Activated CD4-positive, alpha-beta T cell treated with anti-CD3 and anti-CD28 coated beads, Interleukin-2, amount 10 ng/mL, durations not matched to agents 24 days and 14 days (primary cell): ENCODE results near the gene FAM193A. TPM values are rescaled to one million over a fixed set of nuclear protein-coding genes. Genes with fewer than 3 reads are reported as not detected.
A peak's percentile ranks its signal among the peaks of the same experiment; 100 is the strongest.
"Not testable (repeated sequence)": the region's sequence is repeated elsewhere in the genome, so short reads cannot be mapped to it uniquely, and the experiment has no call there.

Source experiments
- DNase-seq: peaks from one replicate; pipeline ENCODE4 v3.0.0; 2022
- H3K27ac Mint-ChIP-seq: one replicate; pipeline ENCODE4 v1.8.0; 2022; ENCODE audit warnings: mild to moderate bottlenecking, mixed read lengths
- H3K27me3 Mint-ChIP-seq: one replicate; pipeline ENCODE4 v1.8.0; 2022; ENCODE audit warnings: mixed read lengths
- H3K36me3 Mint-ChIP-seq: one replicate; pipeline ENCODE4 v1.8.0; 2022; ENCODE audit warnings: low read depth, mild to moderate bottlenecking, mixed read lengths
- H3K4me1 Mint-ChIP-seq: one replicate; pipeline ENCODE4 v1.8.0; 2021; ENCODE audit warnings: mixed read lengths
- H3K4me3 Mint-ChIP-seq: one replicate; pipeline ENCODE4 v1.8.0; 2022; ENCODE audit warnings: mild to moderate bottlenecking, moderate library complexity, mixed read lengths
- H3K9me3 Mint-ChIP-seq: one replicate; pipeline ENCODE4 v1.8.0; 2021; ENCODE audit warnings: mixed read lengths
- intact Hi-C: fragments of 100-400 bp; cut with micrococcal nuclease; formaldehyde crosslinking; loops from one replicate; pipeline ENCODE4 v1.15.1; 2023
- total RNA-seq: library from RNA; stranded (reverse); gene quantifications from 2 replicates; pipeline ENCODE4 v1.2.3, GENCODE V29; 2022

Gene FAM193A
- total RNA-seq, 1 donor from 2014 or later = 29.5 TPM

GRCh38 chr4:2715426-2715825, 179.0 kb downstream of the FAM193A start:
- peaks cover 26% of the 10 kb centered on the region for H3K4me1 Mint-ChIP-seq
- peak overlapping the region; percentile 79 for H3K27ac Mint-ChIP-seq
- no peak overlapping the region for H3K4me3 Mint-ChIP-seq
- intact Hi-C loops = no loop called here
- no peaks in the 10 kb centered on the region for H3K27me3 Mint-ChIP-seq
- H3K36me3 Mint-ChIP-seq = peaks cover 45% of the 10 kb centered on the region
- DNase-seq = no peak
- no peaks in the 10 kb centered on the region for H3K9me3 Mint-ChIP-seq

DNA sequence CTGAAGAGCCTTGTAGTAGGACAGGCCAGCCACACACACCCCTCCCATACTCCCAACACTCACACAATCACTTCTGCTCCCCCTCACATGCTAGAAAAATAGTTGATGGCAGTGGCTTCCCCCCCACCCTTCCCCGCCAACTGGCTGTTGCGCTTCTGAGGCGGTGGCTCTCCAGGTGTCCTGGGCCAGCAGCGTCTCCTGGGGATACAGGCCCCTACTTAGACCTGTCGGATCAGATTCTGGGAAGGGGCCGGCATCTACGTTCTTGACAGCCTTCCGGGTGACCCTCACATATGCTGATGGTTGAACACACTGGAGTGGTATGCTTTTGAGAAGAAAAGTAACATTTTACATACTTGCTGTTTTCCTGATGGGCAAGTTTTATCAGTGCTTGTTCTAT, 179.8 kb downstream of the FAM193A start:
- no peak for DNase-seq
- Mint-ChIP-seq H3K27ac (no peak overlapping the region), H3K4me1 (peaks cover 26% of the 10 kb centered on the region), H3K4me3 (no peak overlapping the region), H3K36me3 (peaks cover 46% of the 10 kb centered on the region), H3K9me3 (no peaks in the 10 kb centered on the region), H3K27me3 (no peaks in the 10 kb centered on the region)
- intact Hi-C loops = no loop called here

DNA sequence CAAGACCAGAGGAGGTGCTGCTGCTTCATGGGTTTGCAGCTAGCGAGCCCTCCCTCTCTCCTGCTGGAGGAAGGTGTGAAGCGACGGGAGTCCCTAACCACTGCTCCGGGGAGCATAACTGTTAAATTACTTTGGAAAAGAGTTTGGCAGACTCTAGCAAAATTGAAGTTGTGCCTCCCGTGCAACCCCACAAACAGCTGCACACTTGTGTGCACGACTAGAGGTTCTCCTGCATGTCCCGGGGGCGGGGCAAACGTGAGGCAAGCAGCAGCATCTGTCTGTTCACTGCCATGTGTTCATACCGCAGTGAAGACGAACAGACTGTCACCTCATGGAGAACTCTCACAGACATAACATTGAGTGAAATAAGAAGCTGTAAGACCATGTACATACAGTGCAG, 185.1 kb downstream of the FAM193A start:
- Mint-ChIP-seq H3K27me3 (no peaks in the 10 kb centered on the region), H3K27ac (peak overlapping the region; percentile 25), H3K36me3 (peaks cover 34% of the 10 kb centered on the region), H3K4me3 (no peak overlapping the region), H3K4me1 (peaks cover 10% of the 10 kb centered on the region), H3K9me3 (no peaks in the 10 kb centered on the region)
- intact Hi-C loops = no loop called here
- no peak for DNase-seq

GRCh38 chr4:2722033-2722432, 185.6 kb downstream of the FAM193A start:
- H3K4me3 Mint-ChIP-seq = no peak overlapping the region
- peak overlapping the region; percentile 77 for H3K27ac Mint-ChIP-seq
- intact Hi-C loops = no loop called here
- no peaks in the 10 kb centered on the region for H3K9me3 Mint-ChIP-seq
- H3K36me3 Mint-ChIP-seq = peaks cover 33% of the 10 kb centered on the region
- peaks cover 10% of the 10 kb centered on the region for H3K4me1 Mint-ChIP-seq
- no peak for DNase-seq
- H3K27me3 Mint-ChIP-seq = no peaks in the 10 kb centered on the region

- Mint-ChIP-seq H3K27me3 (no peaks in the 10 kb centered on the region), H3K9me3 (no peaks in the 10 kb centered on the region), H3K36me3 (peaks cover 24% of the 10 kb centered on the region), H3K4me3 (no peak overlapping the region), H3K4me1 (peaks cover 10% of the 10 kb centered on the region), H3K27ac (no peak overlapping the region)
- DNase-seq = no peak
- intact Hi-C loops = no loop called here
Observed at GRCh38 chr4:2723751-2724150, 187.3 kb downstream of the FAM193A start.

DNA sequence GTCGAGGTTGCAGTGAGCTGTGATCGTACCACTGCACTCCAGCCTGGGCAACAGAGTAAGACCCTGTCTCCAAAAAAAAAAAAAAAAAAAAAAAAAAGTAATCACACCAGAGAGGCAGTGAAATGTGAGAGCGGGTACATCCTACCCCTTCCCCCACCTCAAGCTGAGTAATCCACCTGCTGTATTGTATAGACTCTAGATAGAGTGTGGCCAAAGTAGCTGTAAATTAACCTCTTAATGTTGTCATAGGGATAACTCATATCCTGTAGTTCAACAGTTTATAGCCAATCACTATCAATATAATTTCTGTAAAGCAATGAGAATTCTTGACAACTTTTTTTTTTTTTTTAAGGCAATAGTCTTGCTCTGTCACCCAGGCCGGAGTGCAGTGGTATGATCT, 188.9 kb downstream of the FAM193A start:
- intact Hi-C loops = no loop called here
- H3K4me3 Mint-ChIP-seq = no peak overlapping the region
- H3K9me3 Mint-ChIP-seq = no peaks in the 10 kb centered on the region
- peaks cover 19% of the 10 kb centered on the region for H3K36me3 Mint-ChIP-seq
- no peak overlapping the region for H3K27ac Mint-ChIP-seq
- peaks cover 10% of the 10 kb centered on the region for H3K4me1 Mint-ChIP-seq
- H3K27me3 Mint-ChIP-seq = no peaks in the 10 kb centered on the region
- no peak for DNase-seq

- H3K4me3 Mint-ChIP-seq, DNase-seq, H3K27me3 Mint-ChIP-seq, H3K27ac Mint-ChIP-seq, H3K9me3 Mint-ChIP-seq, H3K4me1 Mint-ChIP-seq, intact Hi-C loops: not testable (repeated sequence)
- H3K36me3 Mint-ChIP-seq = peaks cover 14% of the 10 kb centered on the region
Observed at GRCh38 chr4:2726881-2727280, 190.4 kb downstream of the FAM193A start.

DNA sequence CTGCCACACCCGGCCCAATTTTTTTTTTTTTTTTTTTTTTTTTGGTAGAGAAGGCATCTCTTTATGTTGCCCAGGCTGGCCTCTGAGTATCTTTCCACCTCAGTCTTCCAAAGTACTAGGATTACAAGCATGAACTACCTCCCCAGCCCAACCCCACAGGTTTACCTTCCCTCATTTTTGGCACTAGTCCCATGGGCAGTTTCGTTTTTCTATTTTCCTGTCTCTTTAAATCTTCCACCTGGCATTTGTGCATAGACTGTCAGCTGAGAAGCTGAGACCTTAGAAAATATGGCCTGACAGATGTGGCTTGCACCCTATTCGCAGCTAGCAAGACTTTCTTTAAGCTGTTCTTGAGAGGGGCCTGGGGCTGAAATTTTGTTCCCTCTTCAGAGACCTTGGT, 191.8 kb downstream of the FAM193A start:
- no peaks in the 10 kb centered on the region for H3K9me3 Mint-ChIP-seq
- intact Hi-C loops = no loop called here
- H3K4me1 Mint-ChIP-seq = peaks cover 7% of the 10 kb centered on the region
- peaks cover 22% of the 10 kb centered on the region for H3K36me3 Mint-ChIP-seq
- H3K27me3 Mint-ChIP-seq = no peaks in the 10 kb centered on the region
- no peak overlapping the region for H3K4me3 Mint-ChIP-seq
- H3K27ac Mint-ChIP-seq = no peak overlapping the region
- DNase-seq = no peak

DNA sequence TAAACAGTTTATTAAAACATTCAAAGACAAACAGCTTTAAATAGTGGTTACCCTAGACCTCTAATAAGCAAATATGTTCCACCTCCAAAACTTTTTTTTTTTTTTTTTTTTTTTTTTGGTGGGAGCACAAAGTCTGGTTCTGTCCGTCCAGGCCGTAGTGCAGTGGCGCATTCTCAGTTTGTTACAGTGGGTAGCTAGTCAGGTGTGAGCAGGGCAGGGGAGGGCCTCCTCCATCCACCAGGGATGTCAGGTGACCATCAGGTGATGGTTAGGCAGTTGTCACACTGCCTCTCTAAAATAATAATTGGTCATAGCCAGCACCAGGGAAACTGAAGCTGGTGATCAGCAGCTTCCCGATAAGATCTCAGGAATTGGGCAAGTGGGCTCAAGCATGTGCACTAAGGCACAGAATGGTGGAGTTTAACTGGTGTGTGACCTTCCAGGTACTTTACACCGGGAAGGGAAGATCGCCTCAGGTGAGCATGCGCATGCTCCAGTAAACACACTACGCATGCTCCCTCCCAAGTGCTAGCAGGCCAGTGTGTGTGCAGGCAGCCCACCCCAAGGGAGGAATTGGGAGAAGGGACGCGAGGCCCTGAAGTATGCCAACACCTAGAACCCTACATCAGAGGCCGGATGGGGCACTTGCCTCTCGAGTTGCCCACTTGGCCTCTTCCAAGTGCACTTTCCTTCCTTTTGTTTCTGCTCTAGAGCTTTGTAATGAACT, 192.5 kb downstream of the FAM193A start:
- peaks cover 23% of the 10 kb centered on the region for H3K36me3 Mint-ChIP-seq
- no peak overlapping the region for H3K4me3 Mint-ChIP-seq
- no peaks in the 10 kb centered on the region for H3K27me3 Mint-ChIP-seq
- no peak overlapping the region for H3K27ac Mint-ChIP-seq
- intact Hi-C loops = no loop called here
- H3K4me1 Mint-ChIP-seq = peaks cover 5% of the 10 kb centered on the region
- no peak for DNase-seq
- H3K9me3 Mint-ChIP-seq = no peaks in the 10 kb centered on the region

- intact Hi-C loops = no loop called here
- Mint-ChIP-seq H3K27me3 (no peaks in the 10 kb centered on the region), H3K36me3 (peaks cover 26% of the 10 kb centered on the region), H3K4me3 (no peak overlapping the region), H3K4me1 (peaks cover 4% of the 10 kb centered on the region), H3K9me3 (peaks cover 2% of the 10 kb centered on the region), H3K27ac (no peak overlapping the region)
- no peak for DNase-seq
Observed at GRCh38 chr4:2729533-2729875, 193.1 kb downstream of the FAM193A start.

DNA sequence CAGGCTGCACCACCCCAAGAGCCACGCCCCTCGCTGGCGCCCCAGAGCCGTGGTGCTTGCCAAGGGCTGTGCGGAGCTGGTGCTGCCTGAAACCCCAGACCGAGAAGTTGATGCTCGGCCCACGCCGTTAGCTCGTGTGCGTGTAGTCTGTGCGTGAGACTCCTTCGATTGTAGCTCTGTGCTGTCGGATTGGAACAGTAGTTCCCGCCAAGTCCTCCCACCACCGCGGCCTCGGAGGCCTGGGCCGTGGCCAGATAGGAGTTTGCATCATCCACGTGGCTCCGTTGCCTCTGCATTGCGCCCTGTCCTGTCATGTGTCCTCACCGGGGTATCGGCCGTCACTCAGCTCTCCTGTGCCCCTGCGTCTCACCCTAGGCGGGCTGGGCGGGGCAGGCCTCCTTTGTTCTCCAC, 195.5 kb downstream of the FAM193A start:
- no peak overlapping the region for H3K27ac Mint-ChIP-seq
- intact Hi-C loops = no loop called here
- no peaks in the 10 kb centered on the region for H3K27me3 Mint-ChIP-seq
- peaks cover 4% of the 10 kb centered on the region for H3K4me1 Mint-ChIP-seq
- H3K36me3 Mint-ChIP-seq = peaks cover 44% of the 10 kb centered on the region
- no peak for DNase-seq
- H3K9me3 Mint-ChIP-seq = peaks cover 8% of the 10 kb centered on the region
- H3K4me3 Mint-ChIP-seq = no peak overlapping the region

DNA sequence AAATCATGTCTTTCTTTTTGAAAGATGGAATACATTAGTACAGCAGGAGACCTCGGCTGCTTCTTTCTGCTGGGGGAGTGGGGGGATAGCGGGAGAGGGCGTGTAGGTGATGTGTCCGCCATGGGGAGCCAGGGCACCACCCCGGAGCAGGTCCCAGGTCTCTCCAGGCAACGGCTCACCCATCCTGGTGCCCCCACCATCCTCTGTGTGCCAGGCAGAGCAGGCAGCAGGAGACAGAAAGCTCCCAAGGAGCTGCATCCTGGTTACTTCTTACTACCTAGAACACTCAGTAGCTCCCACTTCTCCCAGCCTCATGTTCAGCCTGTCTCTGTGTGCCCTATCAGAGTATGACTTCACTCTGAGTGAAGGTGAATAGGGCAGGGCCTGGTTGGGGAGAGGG, 196.1 kb downstream of the FAM193A start:
- intact Hi-C loops = no loop called here
- Mint-ChIP-seq H3K4me1 (peaks cover 4% of the 10 kb centered on the region), H3K27ac (no peak overlapping the region), H3K4me3 (no peak overlapping the region), H3K9me3 (peaks cover 8% of the 10 kb centered on the region), H3K27me3 (no peaks in the 10 kb centered on the region), H3K36me3 (peaks cover 44% of the 10 kb centered on the region)
- DNase-seq = no peak

DNA sequence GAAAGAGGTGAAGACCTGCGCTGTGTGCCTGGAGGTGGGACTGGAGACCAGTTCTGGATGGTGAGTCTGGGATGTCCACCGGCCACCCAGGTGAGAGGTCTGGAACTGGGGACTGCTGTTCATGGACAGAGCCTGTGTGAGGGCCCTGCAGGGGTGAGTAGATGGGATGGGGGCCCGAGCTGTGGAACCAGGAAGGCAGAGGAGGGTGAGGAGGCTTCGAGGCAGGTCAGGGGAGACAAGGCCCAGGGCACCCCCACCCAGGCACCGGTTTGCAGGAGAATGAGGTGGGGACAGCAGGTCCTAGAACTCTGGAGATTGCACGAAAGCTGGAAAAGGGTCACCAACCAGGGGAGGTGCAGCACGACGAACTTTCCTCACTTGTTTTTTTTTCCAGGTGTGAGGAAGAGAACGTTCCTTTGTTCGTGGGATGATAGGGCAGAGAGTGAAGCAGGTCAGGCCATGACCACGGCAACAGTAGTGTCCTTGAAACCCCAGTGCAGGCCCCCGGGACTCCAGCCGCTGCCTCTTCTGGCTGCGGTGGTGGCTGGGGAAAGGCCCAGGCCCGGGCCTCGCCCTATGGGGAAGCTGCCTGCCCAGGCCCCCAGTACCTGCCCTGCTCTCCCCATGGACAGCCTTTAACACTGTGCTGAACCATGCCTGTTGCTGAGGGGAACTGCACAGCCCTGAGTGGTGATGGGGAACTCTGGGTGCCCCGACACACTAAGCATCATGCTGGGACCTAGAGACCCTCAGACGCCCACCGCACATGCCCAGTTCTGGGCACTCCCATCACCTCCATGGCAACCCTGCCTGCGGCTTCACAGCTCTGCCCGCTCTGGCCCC, 196.8 kb downstream of the FAM193A start:
- Mint-ChIP-seq H3K27ac (no peak overlapping the region), H3K4me3 (no peak overlapping the region), H3K36me3 (peaks cover 46% of the 10 kb centered on the region), H3K4me1 (peaks cover 4% of the 10 kb centered on the region), H3K9me3 (peaks cover 9% of the 10 kb centered on the region), H3K27me3 (no peaks in the 10 kb centered on the region)
- intact Hi-C loops = no loop called here
- no peak for DNase-seq

DNA sequence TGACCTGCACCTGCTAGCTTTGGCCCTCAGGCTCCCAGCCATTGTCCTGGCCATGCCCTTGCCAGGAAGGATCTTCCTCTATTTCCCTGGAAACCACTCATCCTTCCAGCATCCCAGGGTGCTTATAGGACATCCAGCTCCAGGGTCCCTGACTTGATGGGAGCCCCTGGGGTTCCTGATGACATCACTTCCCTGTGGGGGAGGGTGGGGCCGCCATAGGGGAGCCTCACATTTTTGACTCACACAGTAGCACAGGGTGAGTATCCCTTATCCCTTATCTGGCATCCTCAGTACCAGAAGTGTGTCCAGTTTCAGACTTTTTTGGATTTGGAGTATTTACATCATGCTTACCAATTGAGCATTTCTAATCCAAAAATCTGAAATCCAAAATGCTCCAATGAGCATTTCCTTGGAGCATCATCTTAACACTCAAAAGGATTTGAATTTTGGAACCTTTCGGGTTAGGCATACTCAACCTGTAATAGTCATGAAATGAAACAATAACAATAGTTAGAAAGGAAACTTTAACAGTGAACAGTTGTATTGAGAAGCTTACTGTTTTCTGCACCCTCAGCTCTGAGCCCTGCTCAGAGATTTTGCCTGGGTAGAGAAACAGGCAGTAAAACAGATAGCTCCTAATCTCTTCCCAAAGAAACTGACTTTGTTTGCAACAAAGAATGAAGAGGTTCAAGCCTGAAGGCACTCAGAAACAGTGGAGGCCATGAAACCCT, 197.6 kb downstream of the FAM193A start:
- H3K4me3 Mint-ChIP-seq = no peak overlapping the region
- intact Hi-C loops = no loop called here
- peak overlapping the region; percentile 5 for H3K27ac Mint-ChIP-seq
- peaks cover 4% of the 10 kb centered on the region for H3K4me1 Mint-ChIP-seq
- H3K27me3 Mint-ChIP-seq = no peaks in the 10 kb centered on the region
- DNase-seq = no peak
- H3K9me3 Mint-ChIP-seq = peaks cover 12% of the 10 kb centered on the region
- peaks cover 51% of the 10 kb centered on the region for H3K36me3 Mint-ChIP-seq
